NCI-H2196 (cell line): ENCODE measurements around the gene VMP1.
"Not testable (repeated sequence)": the region's sequence is repeated elsewhere in the genome, so short reads cannot be mapped to it uniquely, and the experiment has no call there.

Source experiments
- DNase-seq: peaks from one replicate; lab custom pipeline; 2025; ENCODE audit not compliant: unreplicated experiment; lab: John Stamatoyannopoulos, UW

VMP1 gene

DNA sequence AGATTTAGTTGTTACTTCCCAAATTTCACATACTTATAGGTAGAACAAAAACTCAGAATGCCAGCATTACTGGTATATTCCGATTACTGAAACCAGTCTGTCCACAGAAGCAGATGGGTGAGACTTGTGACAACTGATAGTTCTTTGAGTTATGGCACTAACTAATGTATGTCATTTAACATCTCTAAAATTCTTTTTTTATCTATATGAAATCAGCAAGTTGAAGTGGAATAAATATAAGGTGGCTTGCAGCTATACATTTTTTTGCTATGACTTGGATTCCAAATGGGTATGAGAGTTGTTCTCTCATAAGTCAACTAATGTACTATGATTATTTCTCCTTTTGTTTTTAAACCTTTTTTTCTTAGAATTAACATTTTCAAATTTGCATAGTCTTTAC lies 69.1 kb downstream of the VMP1 start:
- no peak for DNase-seq

DNA sequence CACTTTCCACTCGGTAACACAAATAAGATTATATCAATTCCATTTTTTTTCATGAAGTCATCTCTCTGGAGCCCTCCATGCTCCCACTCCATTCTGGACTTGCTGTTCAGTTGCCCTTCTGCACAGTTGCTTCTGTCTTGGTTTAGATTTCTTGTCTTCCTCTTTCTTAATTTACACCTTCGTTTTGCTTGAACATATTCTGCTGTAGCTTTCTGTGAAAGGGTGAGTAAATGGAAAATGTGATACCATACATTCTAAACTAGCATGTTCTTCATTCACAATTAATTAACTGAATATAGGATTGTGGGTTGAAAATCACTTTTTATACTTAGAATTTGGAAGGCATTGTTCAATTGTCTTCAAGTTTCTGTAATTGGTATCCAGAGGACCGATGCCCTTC lies 69.6 kb downstream of the VMP1 start:
- DNase-seq = no peak

DNA sequence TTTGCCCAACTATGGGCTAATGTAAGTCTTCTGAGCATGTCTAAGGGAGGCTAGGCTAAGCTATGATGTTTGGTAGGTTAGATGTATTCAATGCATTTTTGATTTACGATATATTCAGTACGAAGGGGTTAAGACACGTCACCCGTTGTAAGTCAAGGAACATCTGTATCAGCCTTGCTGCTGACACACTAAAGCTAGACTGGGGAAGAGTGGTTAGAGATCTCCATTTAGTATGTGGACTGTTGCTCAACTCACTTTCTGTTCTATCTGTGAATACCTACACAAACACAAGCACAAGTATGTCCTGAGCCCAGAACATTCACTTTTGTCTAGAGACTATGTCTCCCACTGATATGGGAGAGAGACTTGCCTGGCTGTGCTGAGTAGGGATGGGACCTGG lies 71.5 kb downstream of the VMP1 start:
- no peak for DNase-seq

DNA sequence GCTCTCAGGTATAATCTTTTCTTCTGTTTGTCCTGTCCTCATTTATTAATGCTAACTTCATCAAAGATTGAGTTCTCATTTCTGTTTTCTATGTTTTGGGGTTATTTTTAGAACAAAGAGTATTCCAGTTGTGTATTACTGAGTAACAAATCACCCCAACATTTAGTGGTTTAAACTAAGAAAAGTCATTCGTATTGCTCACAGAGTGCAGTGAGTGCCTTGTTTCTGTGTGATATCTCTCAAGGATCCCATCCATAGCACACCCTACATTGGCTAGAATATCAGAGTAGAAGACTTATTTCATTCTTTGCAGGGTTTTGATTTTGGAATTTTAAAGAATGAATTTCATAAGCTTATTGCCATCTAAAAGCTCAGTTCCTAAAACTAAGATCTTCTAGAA lies 72.1 kb downstream of the VMP1 start:
- no peak for DNase-seq

DNA sequence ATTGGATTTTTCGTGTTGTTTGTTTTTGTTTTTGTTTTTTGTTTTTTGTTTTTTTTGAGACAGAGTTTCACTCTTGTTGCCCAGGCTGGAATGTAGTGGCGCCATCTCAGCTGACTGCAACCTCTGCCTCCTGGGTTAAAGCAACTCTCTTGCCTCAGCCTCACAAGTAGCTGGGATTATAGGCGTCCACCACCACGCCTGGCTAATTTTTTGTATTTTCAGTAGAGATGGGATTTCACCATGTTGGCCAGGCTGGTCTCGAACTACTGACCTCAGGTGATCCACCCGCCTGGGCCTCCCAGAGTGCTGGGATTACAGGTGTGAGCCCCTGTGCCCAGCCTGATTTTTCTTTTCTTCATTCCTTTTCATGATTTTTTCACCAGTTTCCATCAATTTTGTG lies 73.1 kb downstream of the VMP1 start:
- DNase-seq = not testable (repeated sequence)

DNA sequence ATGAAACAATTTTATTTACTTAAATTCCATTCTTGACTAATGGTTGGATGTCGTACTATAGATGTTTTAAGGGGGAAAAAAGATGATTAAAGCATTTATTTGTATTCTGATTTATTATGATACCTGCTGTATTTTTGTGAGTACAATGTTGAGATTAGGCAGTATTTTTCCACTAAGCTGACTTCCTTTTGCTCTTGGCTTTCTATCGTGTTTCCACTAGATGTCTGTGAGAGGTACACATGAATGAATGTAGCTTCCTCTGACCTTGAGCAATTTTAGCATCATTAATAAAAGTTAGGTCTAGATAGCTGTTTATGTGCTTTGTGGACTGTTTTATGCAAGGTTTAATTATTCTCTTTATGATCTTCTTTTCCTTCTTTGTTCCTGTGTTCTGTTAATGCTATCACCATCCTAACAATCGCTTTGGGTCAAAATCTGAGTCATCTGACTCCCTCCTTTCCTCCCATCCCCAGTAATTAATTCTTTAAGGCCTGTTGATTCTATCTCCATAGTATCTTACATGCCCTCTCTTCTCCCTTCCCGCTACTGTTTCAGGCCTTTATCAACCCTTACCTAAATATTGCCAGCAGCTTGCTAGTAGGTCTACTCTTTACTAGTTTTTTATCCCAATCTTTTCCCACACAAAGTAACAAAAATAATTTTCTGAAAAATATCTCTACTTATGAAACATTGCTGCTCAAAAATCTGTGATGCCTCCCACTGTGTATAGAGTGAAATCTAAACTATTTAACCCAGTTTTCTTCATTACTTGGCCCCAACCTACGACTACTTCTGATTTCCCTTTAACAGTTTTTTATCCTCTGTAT lies 76.0 kb downstream of the VMP1 start:
- DNase-seq = no peak

DNA sequence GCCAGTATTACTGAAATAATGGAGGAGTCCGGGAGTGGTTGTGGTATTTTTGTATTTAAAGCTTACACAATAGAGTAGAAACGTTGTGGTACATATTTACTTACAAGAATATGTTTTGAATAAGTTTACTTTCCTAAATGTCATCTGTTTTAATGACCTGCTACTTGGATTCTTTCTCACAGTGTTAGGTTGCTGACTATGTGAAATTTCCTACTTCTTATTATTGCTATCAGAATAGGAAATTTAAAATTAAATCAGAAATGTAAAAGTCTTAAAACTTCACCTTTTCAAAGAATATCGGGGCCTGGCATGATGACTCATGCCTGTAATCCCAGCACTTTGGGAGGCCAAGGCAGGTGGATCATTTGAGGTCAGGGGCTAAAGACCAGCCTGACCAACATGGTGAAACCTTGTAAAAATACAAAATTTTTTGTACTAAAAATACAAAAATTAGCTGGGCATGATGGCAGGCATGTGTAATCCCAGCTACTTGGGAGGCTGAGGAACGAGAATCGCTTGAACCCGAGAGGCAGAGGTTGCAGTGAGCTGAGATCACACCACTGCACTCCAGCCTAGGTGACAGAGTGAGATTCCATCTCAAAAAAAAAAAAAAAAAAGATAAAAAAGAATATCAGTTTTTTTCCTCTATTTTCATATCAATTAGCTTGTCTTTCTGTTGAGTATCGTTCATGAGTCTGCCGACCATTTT lies 77.8 kb downstream of the VMP1 start:
- no peak for DNase-seq

DNA sequence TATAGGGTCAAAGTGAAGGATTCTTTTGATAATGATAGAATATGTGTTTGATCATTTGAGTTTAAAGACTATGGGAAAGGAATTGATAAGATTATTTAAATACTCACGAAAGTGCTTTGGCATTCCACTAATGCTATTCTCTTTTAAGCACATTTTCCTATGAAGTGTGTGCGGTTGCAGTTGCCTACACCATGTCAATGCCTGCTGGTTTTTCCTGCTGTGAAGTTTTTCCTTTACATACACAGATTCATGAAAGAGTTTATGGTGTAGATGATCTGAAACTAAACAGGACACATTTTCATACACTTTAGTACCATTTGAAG lies 78.7 kb downstream of the VMP1 start:
- DNase-seq = no peak

DNA sequence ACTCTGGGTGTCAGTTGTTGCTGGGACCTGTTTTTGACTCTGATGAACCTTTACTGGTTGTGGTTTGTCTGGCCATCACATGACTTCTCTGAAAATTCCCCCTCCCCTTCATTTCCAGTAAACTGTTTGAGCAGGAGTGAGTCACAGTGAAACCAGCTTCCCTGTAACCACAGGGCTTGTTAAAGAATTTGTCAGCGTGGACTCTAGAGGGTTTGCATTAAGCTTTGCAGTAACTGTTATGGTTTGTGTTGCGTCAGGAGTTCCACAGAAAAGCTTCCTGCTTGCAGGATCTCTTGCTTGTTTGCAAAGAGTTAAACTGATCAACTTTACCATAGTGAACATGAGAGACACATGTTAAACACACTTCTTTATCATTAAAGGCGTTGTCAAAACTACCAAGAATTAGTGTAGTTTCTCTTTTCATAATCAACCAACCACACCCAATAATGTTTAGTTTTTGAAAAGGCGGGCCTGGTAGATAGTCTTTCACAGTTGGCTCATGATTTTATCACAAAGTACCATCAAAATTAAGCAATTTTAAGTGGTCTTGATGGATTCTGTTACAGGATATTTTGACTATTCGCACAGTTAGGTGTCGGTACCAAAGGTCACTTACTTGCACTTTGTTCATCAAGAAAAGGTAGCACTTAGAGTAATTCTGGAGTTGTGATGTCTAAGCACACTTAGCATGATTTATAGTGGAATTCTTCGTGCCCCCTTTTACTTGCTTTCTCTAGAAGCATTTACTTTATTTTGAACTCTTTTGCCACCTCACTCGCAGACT lies 79.3 kb downstream of the VMP1 start:
- DNase-seq = peak; percentile 92

DNA sequence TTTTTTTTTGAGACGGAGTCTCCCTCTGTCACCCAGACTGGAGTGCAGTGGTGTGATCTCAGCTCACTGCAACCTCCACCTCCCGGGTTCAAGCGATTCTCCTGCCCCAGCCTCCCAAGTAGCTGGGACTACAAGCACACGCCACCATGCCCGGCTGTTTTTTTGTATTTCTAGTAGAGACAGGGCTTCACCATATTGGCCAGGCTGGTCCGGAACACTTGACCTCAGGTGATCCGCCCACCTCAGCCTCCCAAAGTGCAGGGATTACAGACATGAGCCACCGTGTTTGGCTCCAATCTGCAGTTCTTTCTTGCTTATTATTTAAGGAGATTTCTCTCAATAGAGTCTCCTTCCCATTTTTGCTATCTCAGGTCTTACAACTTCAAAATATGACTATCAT lies 82.4 kb downstream of the VMP1 start:
- DNase-seq = not testable (repeated sequence)

DNA sequence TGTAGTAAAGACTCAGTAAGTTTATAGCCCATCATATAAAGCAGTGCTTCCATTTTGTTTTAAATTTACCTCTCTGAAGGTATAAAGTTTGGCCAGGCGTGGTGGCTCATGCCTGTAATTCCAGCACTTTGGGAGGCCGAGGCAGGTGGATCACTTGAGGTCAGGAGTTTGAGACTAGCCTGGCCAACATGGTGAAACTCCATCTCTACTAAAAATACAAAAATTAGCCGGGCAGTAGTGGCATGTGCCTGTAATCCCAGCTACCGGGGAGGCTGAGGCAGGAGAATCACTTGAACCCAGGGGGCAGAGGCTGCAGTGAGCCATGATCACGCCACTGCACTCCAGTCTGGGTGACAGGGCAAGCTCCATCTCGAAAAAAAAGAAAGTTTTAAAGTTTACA lies 83.0 kb downstream of the VMP1 start:
- DNase-seq = not testable (repeated sequence)

DNA sequence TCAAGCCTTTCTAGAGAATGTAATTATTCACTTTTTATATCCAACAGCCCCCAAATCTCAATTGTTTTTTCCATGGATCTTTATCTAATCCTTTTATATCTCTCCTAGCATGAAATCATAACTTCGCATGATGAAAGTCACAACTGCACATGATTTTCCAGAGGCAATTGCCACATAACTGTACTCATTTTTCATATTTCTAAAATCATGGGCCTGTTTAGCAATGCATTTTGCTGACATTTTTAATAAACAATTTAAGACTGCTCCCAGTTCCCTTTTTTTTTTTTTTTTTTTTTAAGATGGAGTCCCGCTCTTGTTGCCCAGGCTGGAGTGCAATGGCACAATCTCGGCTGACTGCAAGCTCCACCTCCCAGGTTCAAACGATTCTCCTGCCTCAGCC lies 83.5 kb downstream of the VMP1 start:
- no peak for DNase-seq

DNA sequence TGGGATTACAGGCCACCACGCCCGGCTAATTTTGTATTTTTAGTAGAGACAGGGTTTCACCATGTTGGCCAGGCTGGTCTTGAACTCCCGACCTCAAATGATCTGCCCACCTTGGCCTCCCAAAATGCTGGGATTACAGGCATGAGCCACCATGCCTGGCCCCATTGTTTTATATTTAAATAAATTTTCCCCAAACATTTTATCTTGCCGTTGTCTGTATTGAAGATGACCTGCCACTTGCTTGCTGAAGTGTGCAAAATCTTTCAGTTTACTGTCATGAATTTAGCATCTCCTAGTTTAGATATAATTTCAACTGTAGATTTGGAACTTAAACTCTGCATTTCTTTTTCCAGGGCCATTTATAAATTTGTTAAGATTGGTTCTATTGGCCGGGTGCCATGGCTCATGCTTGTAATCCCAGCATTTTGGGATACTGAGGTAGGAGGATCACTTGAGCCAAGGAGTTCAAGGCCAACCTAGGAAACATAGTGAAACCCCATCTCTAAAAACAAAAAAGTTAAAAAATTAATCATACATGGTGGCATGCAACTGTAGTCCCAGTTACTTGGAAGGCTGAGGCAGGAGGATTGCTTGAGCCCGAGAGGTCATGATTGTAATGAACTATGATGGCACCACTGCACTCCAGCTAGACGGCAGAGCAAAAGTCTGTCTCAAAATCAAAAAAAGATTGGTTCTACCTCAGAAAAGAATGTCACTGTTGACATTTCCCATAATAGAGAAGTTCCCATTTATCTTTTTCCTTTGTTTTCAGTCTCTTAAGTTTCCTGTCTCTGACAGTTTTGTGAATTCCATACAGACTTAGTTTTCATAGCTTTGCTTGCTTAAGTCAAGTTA lies 84.4 kb downstream of the VMP1 start:
- no peak for DNase-seq

DNA sequence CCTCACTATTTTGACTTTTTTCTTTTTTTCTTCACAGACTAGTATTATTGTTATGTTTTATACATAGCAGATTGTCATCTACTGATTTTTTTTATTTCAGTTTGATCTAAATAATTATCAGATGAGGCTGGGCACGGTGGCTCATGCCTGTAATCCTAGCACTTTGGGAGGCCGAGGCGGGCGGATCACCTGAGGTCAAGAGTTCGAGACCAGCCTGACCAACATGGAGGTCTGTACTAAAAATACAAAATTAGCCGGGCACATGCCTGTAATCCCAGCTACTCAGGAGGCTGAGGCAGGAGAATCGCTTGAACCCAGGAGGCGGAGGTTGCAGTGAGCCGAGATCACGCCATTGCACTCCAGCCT lies 85.0 kb downstream of the VMP1 start:
- not testable (repeated sequence) for DNase-seq

DNA sequence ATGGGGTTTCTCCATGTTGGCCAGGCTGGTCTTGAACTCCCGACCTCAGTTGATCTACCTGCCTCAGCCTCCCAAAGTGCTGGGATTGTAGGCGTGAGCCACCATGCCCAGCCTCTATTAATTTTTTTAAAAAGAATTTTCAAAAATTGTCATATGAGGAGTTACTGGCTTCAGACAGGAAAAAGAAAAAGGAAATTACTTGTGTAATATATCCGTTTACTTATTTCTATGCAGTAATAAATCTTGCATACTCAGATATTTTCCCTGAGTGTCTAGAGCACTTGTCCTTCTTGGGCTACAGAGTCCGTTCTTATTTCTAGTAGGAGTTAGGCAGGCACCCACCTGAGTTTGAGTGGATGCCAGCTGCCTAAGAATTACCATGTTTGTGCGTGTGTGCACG lies 85.8 kb downstream of the VMP1 start:
- no peak for DNase-seq

DNA sequence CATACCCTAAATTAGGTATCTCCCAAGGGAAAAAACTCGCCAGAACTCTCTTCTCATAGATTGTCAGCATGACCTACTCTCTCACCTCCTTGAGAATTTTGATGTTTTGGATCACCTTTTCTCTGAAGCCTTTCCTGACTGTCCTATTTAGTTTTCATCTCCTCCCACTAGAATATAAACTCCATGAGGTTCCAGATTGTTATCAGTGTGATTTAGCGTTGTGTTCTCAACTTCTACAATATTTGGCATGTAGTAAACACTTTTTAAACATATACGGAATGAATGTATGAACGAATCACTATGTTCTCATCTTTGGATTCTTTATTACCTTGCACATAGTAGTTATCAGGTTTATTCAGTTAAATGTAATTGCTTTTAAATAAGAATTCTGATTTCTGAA lies 88.7 kb downstream of the VMP1 start:
- no peak for DNase-seq

DNA sequence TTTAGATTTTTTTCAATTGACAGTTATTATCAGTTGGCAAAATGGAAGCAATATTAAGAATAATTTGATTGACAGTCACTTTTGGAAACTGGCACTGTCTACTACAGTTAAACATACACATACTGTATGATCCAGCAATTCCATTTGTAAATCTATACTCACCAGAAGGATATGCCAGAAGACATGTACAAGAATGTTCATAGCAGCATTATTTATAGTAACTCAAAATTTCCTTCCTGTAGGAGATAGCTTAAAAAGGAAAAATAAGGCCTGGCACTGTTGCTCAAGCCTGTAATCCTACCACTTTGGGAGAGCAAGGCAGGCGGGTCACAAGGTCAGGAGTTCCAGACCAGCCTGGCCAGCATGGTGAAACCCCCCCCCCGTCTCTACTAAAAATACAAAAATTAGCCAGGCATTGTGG lies 89.3 kb downstream of the VMP1 start:
- no peak for DNase-seq

DNA sequence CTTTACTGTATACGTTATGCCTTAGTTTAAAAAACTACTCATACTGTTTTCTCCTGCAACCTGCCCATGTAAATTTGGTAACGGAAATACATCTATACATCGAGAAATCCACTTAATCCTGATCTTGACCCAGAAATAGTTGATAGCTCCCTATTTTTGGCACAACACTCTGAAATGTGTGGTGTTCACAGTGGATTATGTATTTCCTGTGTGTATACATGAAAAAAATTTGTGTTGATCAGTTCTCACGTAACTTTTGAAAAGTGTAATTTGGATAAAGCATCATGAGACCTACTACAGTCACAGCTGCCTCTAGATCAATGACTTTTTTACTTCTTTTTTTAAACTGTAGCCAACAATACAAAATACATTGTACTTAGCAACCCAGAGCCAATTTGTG lies 90.7 kb downstream of the VMP1 start:
- no peak for DNase-seq

DNA sequence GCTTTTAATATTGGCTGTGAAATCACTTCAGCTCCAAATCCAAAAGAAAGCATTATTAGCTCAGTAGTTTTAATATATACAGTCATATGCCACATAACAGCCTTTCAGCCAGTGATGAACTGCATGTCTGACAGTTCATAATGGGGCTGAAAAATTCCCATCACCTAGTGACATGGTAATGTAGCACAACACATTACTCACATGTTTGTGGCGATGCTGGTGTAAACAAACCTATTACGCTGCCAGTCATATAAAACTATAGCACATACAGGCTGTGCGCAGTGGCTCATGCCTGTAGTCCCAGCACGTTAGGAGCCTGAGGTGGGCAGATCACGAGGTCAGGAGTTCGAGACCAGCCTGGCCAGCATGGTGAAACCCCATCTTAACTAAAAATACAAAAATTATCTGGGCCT lies 93.1 kb downstream of the VMP1 start:
- DNase-seq = no peak

DNA sequence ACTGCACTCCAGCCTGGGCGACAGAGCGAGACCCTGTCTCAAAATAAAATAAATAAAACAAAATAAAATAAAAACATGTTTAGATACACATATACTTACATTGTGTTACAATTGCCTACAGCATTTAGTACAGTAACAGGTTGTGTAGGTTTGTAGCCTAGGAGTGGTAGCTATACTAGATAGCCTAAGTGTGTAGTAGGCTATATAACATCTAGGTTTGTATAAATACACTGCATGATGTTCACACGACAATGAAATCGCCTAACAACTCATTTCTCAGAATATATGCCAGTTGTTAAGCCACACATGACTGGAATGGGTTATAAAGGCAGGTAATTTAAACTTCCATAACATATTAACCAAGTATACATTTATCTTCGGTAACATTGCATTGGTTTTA lies 94.7 kb downstream of the VMP1 start:
- no peak for DNase-seq

DNA sequence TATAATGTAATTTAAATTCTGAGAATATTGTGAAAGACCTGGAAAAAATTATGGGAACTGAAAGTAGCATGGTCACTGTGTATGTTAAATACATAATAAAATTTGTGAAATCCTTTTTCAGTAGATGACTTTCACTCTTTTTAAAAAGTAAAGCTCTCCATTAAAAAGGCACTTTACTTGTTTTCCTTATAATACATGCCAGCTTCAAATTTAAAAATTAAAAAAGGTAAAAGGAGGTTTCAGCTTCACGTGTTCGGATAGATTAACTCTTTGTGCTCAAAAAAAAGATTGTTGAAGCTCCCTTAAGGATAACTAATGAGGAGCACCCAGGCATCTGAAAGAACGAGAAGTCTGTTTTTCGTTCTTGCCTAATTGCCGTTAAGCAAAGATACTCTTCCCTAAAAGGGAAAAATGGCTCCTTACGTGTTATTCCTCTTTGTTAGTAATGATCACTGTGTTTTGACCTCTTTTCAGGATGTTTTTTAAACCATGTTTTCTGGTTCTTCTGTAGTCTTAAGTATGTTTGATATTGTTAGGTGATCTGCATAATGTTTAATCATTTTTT lies 97.5 kb downstream of the VMP1 start:
- no peak for DNase-seq
